ENCODE measurements around the gene DDO. TPM values are rescaled to one million over a fixed set of nuclear protein-coding genes. Genes with fewer than 3 reads are reported as not detected.

DDO gene
- total RNA-seq, 6 donors from 2014 or later = 1.4 to 7.6 (median 3.2) TPM

- H3K4me3 ChIP-seq = no peak overlapping the region
- no peaks in the 10 kb centered on the region for H3K27me3 ChIP-seq
- DNase-seq (no peak), ATAC-seq (ENCODE audit: low FRiP score in 2 of 2) (no peak)
- H3K4me1 ChIP-seq = no peaks in the 10 kb centered on the region
- WGBS, 2 donors = 73 to 88% methylated on average over 2 of the region's 2 CpGs
- TF ChIP-seq EP300 (IDR thresholded peaks at IDR 0.05) (no peak), POLR2AphosphoS5 (IDR thresholded peaks at IDR 0.05) (no peak), POLR2A (IDR thresholded peaks at IDR 0.05) (no peak), CTCF (IDR thresholded peaks at IDR 0.05) (no peak)
- H3K9me3 ChIP-seq = no peaks in the 10 kb centered on the region
- no peaks in the 10 kb centered on the region for H3K36me3 ChIP-seq
- H3K27ac ChIP-seq = no peak overlapping the region
Measured at GRCh38 chr6:110366256-110366655, 49.1 kb downstream of the DDO start.

- Histone ChIP-seq H3K9me3 (no peaks in the 10 kb centered on the region), H3K27ac (no peak overlapping the region), H3K36me3 (no peaks in the 10 kb centered on the region), H3K4me1 (no peaks in the 10 kb centered on the region), H3K4me3 (no peak overlapping the region), H3K27me3 (no peaks in the 10 kb centered on the region)
- DNase-seq (no peak), ATAC-seq (ENCODE audit: low FRiP score in 2 of 2) (no peak)
- 59 to 67% methylated on average over 5 of the region's 5 CpGs for WGBS, 2 donors
- peak in 1 of 2 donors; percentile 55 for TF ChIP-seq POLR2AphosphoS5 (IDR thresholded peaks at IDR 0.05)
- TF ChIP-seq POLR2A (IDR thresholded peaks at IDR 0.05) = no peak
Measured at GRCh38 chr6:110364364-110365105, 50.8 kb downstream of the DDO start.

GRCh38 chr6:110363748-110364147 is 51.6 kb downstream of the DDO start:
- TF ChIP-seq EP300 (IDR thresholded peaks at IDR 0.05) = no peak
- no peak for TF ChIP-seq POLR2AphosphoS5 (IDR thresholded peaks at IDR 0.05)
- no peak for TF ChIP-seq CTCF (IDR thresholded peaks at IDR 0.05)
- TF ChIP-seq POLR2A (IDR thresholded peaks at IDR 0.05) = no peak
- Histone ChIP-seq H3K36me3 (no peaks in the 10 kb centered on the region), H3K27me3 (no peaks in the 10 kb centered on the region), H3K27ac (no peak overlapping the region), H3K4me3 (no peak overlapping the region), H3K4me1 (no peaks in the 10 kb centered on the region), H3K9me3 (no peaks in the 10 kb centered on the region)
- no peak for ATAC-seq (ENCODE audit: low FRiP score in 2 of 2)
- WGBS, 2 donors = 68 to 92% methylated on average over 3 of the region's 3 CpGs
- no peak for DNase-seq

GRCh38 chr6:110360676-110361075 is 54.7 kb downstream of the DDO start:
- no peaks in the 10 kb centered on the region for H3K36me3 ChIP-seq
- H3K27ac ChIP-seq = no peak overlapping the region
- no peak for ATAC-seq (ENCODE audit: low FRiP score in 2 of 2)

GRCh38 chr6:110359556-110359955 is 55.8 kb downstream of the DDO start:
- peaks cover 0 to 6% (median 6%) of the 10 kb centered on the region in 4 donors for H3K4me1 ChIP-seq
- no peak for TF ChIP-seq POLR2A (IDR thresholded peaks at IDR 0.05)
- no peak for TF ChIP-seq POLR2AphosphoS5 (IDR thresholded peaks at IDR 0.05)
- no peak for TF ChIP-seq EP300 (IDR thresholded peaks at IDR 0.05)
- TF ChIP-seq CTCF (IDR thresholded peaks at IDR 0.05) = no peak
- peaks cover 0 to 7% (median 3%) of the 10 kb centered on the region in 4 donors for H3K27me3 ChIP-seq
- no peaks in the 10 kb centered on the region for H3K36me3 ChIP-seq
- DNase-seq = no peak
- 56 to 63% methylated on average over 5 of the region's 5 CpGs for WGBS, 2 donors
- no peak for ATAC-seq (ENCODE audit: low FRiP score in 2 of 2)
- H3K9me3 ChIP-seq = no peaks in the 10 kb centered on the region
- no peak overlapping the region for H3K4me3 ChIP-seq
- H3K27ac ChIP-seq = no peak overlapping the region

More at GRCh38 chr6:110360676-110361075, 54.7 kb downstream of the DDO start:
- Histone ChIP-seq H3K4me1 (peaks cover 0 to 6% (median 6%) of the 10 kb centered on the region in 4 donors), H3K4me3 (no peak overlapping the region), H3K9me3 (no peaks in the 10 kb centered on the region), H3K27me3 (peaks cover 0 to 7% (median 3%) of the 10 kb centered on the region in 4 donors)
- no peak for DNase-seq
- 82 to 89% methylated on average over 3 of the region's 3 CpGs for whole genome bisulfite sequencing, 2 donors
- TF ChIP-seq POLR2AphosphoS5 (IDR thresholded peaks at IDR 0.05) (no peak), EP300 (IDR thresholded peaks at IDR 0.05) (no peak), CTCF (IDR thresholded peaks at IDR 0.05) (no peak), POLR2A (IDR thresholded peaks at IDR 0.05) (no peak)

All from upper lobe of left lung (tissue), 6 donors.